DOHH2 (cell line): ENCODE measurements around the gene SDC4.

Experiments
- H3F3A ChIP-seq: fragments of 200-600 bp; sonication (generic), shearing (Covaris generic); 2 replicates; pipeline ENCODE4 v1.6.0; 2016; ENCODE audit warnings: antibody characterized with exemption, mild to moderate bottlenecking; ENCODE audit not compliant: control insufficient read depth, insufficient read depth
- H3K27ac ChIP-seq: fragments of 200-600 bp; sonication (generic); 2 replicates; pipeline ENCODE4 v1.5.1; 2014; ENCODE audit warnings: low read depth, mild to moderate bottlenecking, low read length, moderate library complexity
- H3K27me3 ChIP-seq: fragments of 200-600 bp; sonication (generic); 2 replicates; pipeline ENCODE4 v1.6.1; 2014; ENCODE audit warnings: mild to moderate bottlenecking, low read length, mixed read lengths; ENCODE audit not compliant: control insufficient read depth
- H3K36me3 ChIP-seq: fragments of 200-600 bp; sonication (generic); 2 replicates; pipeline ENCODE4 v1.6.1; 2014; ENCODE audit warnings: mild to moderate bottlenecking, low read length, moderate library complexity, mixed read lengths; ENCODE audit not compliant: control insufficient read depth
- H3K4me1 ChIP-seq: fragments of 200-600 bp; sonication (generic); 2 replicates; pipeline ENCODE4 v1.6.1; 2014; ENCODE audit warnings: mild to moderate bottlenecking, low read length, mixed read lengths; ENCODE audit not compliant: control insufficient read depth
- H3K4me2 ChIP-seq: fragments of 200-600 bp; sonication (generic); 2 replicates; pipeline ENCODE4 v1.6.0; 2014; ENCODE audit warnings: mild to moderate bottlenecking, low read length, moderate library complexity
- H3K4me3 ChIP-seq: fragments of 200-600 bp; sonication (generic); 2 replicates; pipeline ENCODE4 v1.5.1; 2014; ENCODE audit warnings: mild to moderate bottlenecking, low read length, mixed read lengths
- H3K79me2 ChIP-seq: fragments of 200-600 bp; sonication (generic); 2 replicates; pipeline ENCODE4 v1.6.1; 2014; ENCODE audit warnings: mild to moderate bottlenecking, low read length, mixed read lengths; ENCODE audit not compliant: control insufficient read depth
- H3K9me2 ChIP-seq: fragments of 200-600 bp; sonication (generic); replicated peaks from 2 replicates; pipeline ENCODE4 v1.6.1; 2014; ENCODE audit warnings: mild to moderate bottlenecking, low read length, mixed read lengths; ENCODE audit not compliant: control insufficient read depth
- H3K9me3 ChIP-seq: fragments of 200-600 bp; sonication (generic); 2 replicates; pipeline ENCODE4 v1.6.1; 2014; ENCODE audit warnings: antibody characterized with exemption, low read length, mixed read lengths; ENCODE audit not compliant: control insufficient read depth, insufficient read depth
- H4K20me1 ChIP-seq: fragments of 200-600 bp; sonication (generic); 2 replicates; pipeline ENCODE4 v1.6.0; 2014; ENCODE audit warnings: low read depth, mild to moderate bottlenecking, antibody characterized with exemption, low read length, moderate library complexity; ENCODE audit not compliant: control insufficient read depth, insufficient read depth
- EZH2phosphoT487 ChIP-seq: fragments of 200-600 bp; sonication (generic); IDR thresholded peaks from 2 replicates; pipeline ENCODE4 v1.6.1; 2017; ENCODE audit warnings: borderline replicate concordance, mild to moderate bottlenecking, antibody characterized with exemption, low read length, moderate library complexity, mixed read lengths
- TF ChIP-seq, protein P1 (sequence below): fragments of 200-600 bp; sonication (generic); IDR thresholded peaks from one replicate; pipeline ENCODE4 v1.5.1; 2014; ENCODE audit warnings: antibody characterized with exemption, mild to moderate bottlenecking, low read depth, low read length; ENCODE audit not compliant: poor library complexity, severe bottlenecking

The SDC4 gene

DNA sequence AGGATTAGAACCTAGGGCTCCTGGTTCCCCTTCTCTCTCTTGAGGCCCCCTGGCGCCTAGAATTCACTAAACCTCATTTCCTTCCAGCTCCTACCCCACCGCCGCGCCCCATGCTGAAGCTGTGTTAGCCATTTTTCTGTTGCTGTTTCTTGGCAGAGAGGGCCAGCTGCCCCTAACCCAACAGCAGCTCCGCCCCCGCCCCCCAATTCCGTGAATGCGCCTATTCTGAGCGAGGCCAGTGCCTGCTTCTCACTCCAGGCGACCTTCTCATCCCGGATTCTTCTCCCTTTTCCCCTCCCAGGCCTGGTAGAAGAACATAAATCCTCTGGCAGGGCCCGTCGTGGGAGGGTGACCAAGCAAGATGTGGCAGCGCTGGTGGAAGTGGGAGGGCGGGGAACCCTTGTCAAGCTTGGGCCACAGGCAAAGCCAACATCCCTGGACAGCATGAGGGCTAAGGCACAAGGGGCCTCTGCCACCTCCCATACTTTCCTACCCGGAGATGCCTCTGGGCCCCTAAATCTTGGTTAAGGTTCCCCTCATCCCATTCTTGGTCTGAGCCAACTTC, 41.1 kb downstream of the SDC4 start:
- H3K4me1 ChIP-seq, result no peaks in the 10 kb centered on the region
- H3K27me3 ChIP-seq, result peaks cover 13% of the 10 kb centered on the region
- H3F3A ChIP-seq, result no peaks in the 10 kb centered on the region
- H3K36me3 ChIP-seq, result no peaks in the 10 kb centered on the region
- H3K9me2 ChIP-seq, result no peaks in the 10 kb centered on the region
- TF ChIP-seq, protein P1, sequence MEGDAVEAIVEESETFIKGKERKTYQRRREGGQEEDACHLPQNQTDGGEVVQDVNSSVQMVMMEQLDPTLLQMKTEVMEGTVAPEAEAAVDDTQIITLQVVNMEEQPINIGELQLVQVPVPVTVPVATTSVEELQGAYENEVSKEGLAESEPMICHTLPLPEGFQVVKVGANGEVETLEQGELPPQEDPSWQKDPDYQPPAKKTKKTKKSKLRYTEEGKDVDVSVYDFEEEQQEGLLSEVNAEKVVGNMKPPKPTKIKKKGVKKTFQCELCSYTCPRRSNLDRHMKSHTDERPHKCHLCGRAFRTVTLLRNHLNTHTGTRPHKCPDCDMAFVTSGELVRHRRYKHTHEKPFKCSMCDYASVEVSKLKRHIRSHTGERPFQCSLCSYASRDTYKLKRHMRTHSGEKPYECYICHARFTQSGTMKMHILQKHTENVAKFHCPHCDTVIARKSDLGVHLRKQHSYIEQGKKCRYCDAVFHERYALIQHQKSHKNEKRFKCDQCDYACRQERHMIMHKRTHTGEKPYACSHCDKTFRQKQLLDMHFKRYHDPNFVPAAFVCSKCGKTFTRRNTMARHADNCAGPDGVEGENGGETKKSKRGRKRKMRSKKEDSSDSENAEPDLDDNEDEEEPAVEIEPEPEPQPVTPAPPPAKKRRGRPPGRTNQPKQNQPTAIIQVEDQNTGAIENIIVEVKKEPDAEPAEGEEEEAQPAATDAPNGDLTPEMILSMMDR, result no peak
- no peak for TF ChIP-seq EZH2phosphoT487
- no peak overlapping the region for H3K4me3 ChIP-seq
- no peak overlapping the region for H3K4me2 ChIP-seq
- H3K79me2 ChIP-seq, result no peaks in the 10 kb centered on the region
- H3K9me3 ChIP-seq, result no peaks in the 10 kb centered on the region
- H4K20me1 ChIP-seq, result no peaks in the 10 kb centered on the region
- H3K27ac ChIP-seq, result no peak overlapping the region

DNA sequence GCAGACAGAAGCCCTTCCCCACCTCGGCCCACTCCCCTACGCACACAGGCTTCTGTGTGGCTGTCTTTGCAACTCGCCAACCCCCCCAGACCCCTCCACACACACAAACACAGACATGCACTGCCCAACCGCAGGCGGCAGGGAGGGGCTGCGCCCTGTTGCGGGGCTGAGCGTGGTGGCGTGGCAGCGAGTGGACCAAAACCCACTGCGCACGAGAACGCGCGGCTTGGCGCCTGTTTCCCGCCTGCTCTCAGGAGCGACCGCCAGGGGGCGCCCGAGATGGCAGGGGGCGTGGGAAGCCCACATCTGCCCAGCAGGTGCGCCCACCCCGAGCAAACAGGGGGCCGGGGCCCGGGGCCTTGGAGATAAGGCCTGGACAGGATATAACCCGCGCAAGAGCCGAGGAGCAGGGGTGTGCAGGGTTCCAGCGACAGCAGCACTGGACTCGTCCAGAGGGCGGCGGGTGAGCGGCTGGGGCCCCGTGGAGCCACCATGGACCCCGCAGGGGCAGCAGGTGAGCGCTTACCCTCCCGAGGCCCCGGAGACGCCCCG, 41.7 kb downstream of the SDC4 start, which contains the start of gene RBPJL:
Gene RBPJL, plus strand, starts transcription at position 410 of the 552 bp plus-strand sequence. Its CDS starts 83 bp downstream, at position 493.
- H3K9me2 ChIP-seq, result no peaks in the 10 kb centered on the region
- H3K27ac ChIP-seq, result no peak within 1 kb of the TSS
- no peak within 1 kb of the TSS for H3K4me2 ChIP-seq
- no peaks in the 10 kb centered on the region for H3K79me2 ChIP-seq
- no peaks in the 10 kb centered on the region for H3K36me3 ChIP-seq
- peaks cover 8% of the 10 kb centered on the region for H3K27me3 ChIP-seq
- no peaks in the 10 kb centered on the region for H4K20me1 ChIP-seq
- H3F3A ChIP-seq, result no peaks in the 10 kb centered on the region
- no peak for TF ChIP-seq EZH2phosphoT487
- TF ChIP-seq, protein P1, result peak; percentile 94
- H3K4me1 ChIP-seq, result no peaks in the 10 kb centered on the region
- no peak within 1 kb of the TSS for H3K4me3 ChIP-seq
- no peaks in the 10 kb centered on the region for H3K9me3 ChIP-seq

DNA sequence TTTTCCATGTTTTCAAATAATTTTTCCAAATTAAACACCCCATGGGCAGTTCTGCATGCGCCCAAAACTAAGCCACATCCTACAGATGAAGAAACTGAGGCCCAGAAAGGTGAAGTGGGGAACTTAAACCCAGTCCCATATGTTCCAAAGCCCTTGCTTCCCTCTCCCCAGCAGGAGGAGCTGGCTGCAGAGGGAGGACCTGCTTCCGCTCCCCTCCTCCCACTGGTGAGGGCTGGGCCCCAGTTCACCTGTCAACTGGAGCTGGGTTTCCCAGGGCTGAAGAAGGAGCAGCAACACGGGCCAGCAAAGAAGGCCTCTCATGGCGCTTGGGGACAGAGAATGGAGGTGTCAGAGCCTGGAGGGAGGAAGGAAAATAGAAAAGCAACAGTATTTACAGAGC, 43.0 kb downstream of the SDC4 start:
- Histone ChIP-seq H3F3A (no peaks in the 10 kb centered on the region), H3K4me1 (no peaks in the 10 kb centered on the region), H3K27ac (no peak overlapping the region), H3K4me3 (no peak overlapping the region), H3K36me3 (no peaks in the 10 kb centered on the region), H3K4me2 (no peak overlapping the region), H4K20me1 (no peaks in the 10 kb centered on the region), H3K79me2 (no peaks in the 10 kb centered on the region), H3K9me3 (no peaks in the 10 kb centered on the region), H3K9me2 (no peaks in the 10 kb centered on the region), H3K27me3 (peaks cover 8% of the 10 kb centered on the region)
- no peak for TF ChIP-seq EZH2phosphoT487
- TF ChIP-seq, protein P1, result no peak
